Tibial nerve (tissue), 3 donors: ENCODE data around the gene DTNB.

Source experiments
- POLR2A ChIP-seq, 2 donors: fragments of 450-650 bp; IDR thresholded peaks; one replicate each; pipeline ENCODE4 v1.6.1; 2017; ENCODE audit warnings: antibody characterized with exemption in 2 of 2, mild to moderate bottlenecking in 2 of 2, moderate library complexity in 2 of 2
- TF ChIP-seq, protein P1 (sequence below), 5 experiments: fragments of 200-600 bp in 3 of 5; fragments of 450-650 bp in 2 of 5; sonication (generic) in 3 of 5; IDR thresholded peaks; one replicate each; pipeline ENCODE4 v1.5.1; 2016 to 2019; ENCODE audit warnings: antibody characterized with exemption in 5 of 5, mild to moderate bottlenecking in 3 of 5, moderate library complexity in 2 of 5

DNA sequence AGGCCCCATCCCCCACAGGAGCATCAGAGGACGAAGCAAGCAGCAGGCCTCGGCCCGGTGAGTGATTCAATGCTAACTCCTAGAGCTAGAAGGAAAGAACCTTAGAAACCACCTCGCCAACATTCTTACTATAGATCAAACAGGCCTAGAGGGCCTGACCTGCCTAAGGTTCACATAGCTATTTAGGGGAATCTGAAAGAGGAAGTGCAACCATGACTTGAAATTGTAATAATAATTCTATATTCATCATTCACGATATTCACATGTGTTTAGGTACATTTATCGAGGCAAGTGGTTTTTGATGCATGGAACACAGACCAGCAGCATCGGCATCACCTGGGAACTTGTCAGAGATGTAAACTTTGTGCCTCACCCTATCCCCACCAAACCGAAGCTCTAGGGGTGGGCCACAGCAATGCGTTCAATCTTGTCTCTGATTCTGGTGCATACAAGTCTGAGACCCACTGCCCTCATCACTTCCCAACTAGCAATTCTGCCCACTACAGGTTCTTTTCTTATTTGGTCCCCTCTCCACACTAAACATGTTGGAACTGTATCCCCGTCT, 253.6 kb downstream of the DTNB start:
- TF ChIP-seq, protein P1, sequence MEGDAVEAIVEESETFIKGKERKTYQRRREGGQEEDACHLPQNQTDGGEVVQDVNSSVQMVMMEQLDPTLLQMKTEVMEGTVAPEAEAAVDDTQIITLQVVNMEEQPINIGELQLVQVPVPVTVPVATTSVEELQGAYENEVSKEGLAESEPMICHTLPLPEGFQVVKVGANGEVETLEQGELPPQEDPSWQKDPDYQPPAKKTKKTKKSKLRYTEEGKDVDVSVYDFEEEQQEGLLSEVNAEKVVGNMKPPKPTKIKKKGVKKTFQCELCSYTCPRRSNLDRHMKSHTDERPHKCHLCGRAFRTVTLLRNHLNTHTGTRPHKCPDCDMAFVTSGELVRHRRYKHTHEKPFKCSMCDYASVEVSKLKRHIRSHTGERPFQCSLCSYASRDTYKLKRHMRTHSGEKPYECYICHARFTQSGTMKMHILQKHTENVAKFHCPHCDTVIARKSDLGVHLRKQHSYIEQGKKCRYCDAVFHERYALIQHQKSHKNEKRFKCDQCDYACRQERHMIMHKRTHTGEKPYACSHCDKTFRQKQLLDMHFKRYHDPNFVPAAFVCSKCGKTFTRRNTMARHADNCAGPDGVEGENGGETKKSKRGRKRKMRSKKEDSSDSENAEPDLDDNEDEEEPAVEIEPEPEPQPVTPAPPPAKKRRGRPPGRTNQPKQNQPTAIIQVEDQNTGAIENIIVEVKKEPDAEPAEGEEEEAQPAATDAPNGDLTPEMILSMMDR (IDR thresholded peaks at IDR 0.05), result no peak
- no peak for TF ChIP-seq POLR2A (IDR thresholded peaks at IDR 0.05)
